ENCODE results near the gene GNAI3.
A peak's percentile ranks its signal among the peaks of the same experiment; 100 is the strongest.

Gene GNAI3

GRCh38 chr1:109625601-109626560 lies 77.5 kb downstream of the GNAI3 start:
- DNase-seq = no peak
- Histone ChIP-seq H3K27ac (ENCODE audit: low read depth, low read length) (no peak overlapping the region), H3K36me3 (ENCODE audit: control insufficient read depth, insufficient read depth, low read length) (peaks cover 4% of the 10 kb centered on the region), H3K4me2 (ENCODE audit: low read length) (no peak overlapping the region), H2BK15ac (replicated peaks; ENCODE audit: low read depth) (no peak overlapping the region), H2AK5ac (ENCODE audit: low read length) (no peak overlapping the region), H4K5ac (ENCODE audit: low read length) (no peak overlapping the region), H3K23ac (ENCODE audit: low read length) (no peak overlapping the region), H3K79me1 (ENCODE audit: low read length) (peaks cover 22% of the 10 kb centered on the region), H3K4ac (ENCODE audit: low read depth, low read length) (no peak overlapping the region), H3K56ac (ENCODE audit: low read length) (no peak overlapping the region), H2BK5ac (ENCODE audit: low read length) (no peak overlapping the region), H3K18ac (ENCODE audit: low read length) (no peak overlapping the region), H4K8ac (ENCODE audit: low read depth, low read length) (no peak overlapping the region), H3K4me3 (ENCODE audit: low read length) (no peak overlapping the region), H3K9ac (ENCODE audit: low read length) (no peak overlapping the region), H3K79me2 (ENCODE audit: control insufficient read depth, insufficient read depth, low read length) (peaks cover 27% of the 10 kb centered on the region), H3K4me1 (ENCODE audit: control insufficient read depth, low read depth, low read length) (no peaks in the 10 kb centered on the region), H3K27me3 (ENCODE audit: insufficient read depth, low read length, poor library complexity) (no peaks in the 10 kb centered on the region), H2BK120ac (ENCODE audit: low read depth, low read length) (no peak overlapping the region)
- WGBS (ENCODE audit: extremely low coverage, insufficient coverage, low lambda C conversion rate) = no CpG with 5 or more reads among the region's 32 CpGs

GRCh38 chr1:109626682-109627408 lies 78.4 kb downstream of the GNAI3 start:
- H4K5ac ChIP-seq (ENCODE audit: low read length) = no peak overlapping the region
- H2AK5ac ChIP-seq (ENCODE audit: low read length) = no peak overlapping the region
- peaks cover 19% of the 10 kb centered on the region for H3K79me2 ChIP-seq (ENCODE audit: control insufficient read depth, insufficient read depth, low read length)
- WGBS (ENCODE audit: extremely low coverage, insufficient coverage, low lambda C conversion rate) = no CpG with 5 or more reads among the region's 21 CpGs
- H3K4me1 ChIP-seq (ENCODE audit: control insufficient read depth, low read depth, low read length) = no peaks in the 10 kb centered on the region
- H3K27ac ChIP-seq (ENCODE audit: low read depth, low read length) = no peak overlapping the region
- H2BK5ac ChIP-seq (ENCODE audit: low read length) = no peak overlapping the region
- no peak overlapping the region for H3K4ac ChIP-seq (ENCODE audit: low read depth, low read length)
- no peak overlapping the region for H3K56ac ChIP-seq (ENCODE audit: low read length)
- no peak overlapping the region for H2BK15ac ChIP-seq (replicated peaks; ENCODE audit: low read depth)
- peaks cover 6% of the 10 kb centered on the region for H3K36me3 ChIP-seq (ENCODE audit: control insufficient read depth, insufficient read depth, low read length)
- no peaks in the 10 kb centered on the region for H3K27me3 ChIP-seq (ENCODE audit: insufficient read depth, low read length, poor library complexity)
- H4K8ac ChIP-seq (ENCODE audit: low read depth, low read length) = no peak overlapping the region
- H3K9ac ChIP-seq (ENCODE audit: low read length) = no peak overlapping the region
- H3K4me2 ChIP-seq (ENCODE audit: low read length) = no peak overlapping the region
- no peak overlapping the region for H3K18ac ChIP-seq (ENCODE audit: low read length)
- peaks cover 16% of the 10 kb centered on the region for H3K79me1 ChIP-seq (ENCODE audit: low read length)
- no peak overlapping the region for H3K23ac ChIP-seq (ENCODE audit: low read length)
- no peak overlapping the region for H2BK120ac ChIP-seq (ENCODE audit: low read depth, low read length)
- no peak for DNase-seq
- H3K4me3 ChIP-seq (ENCODE audit: low read length) = no peak overlapping the region

- H3K56ac ChIP-seq (ENCODE audit: low read length) = no peak overlapping the region
Measured at GRCh38 chr1:109627692-109628399, 79.4 kb downstream of the GNAI3 start.

GRCh38 chr1:109628540-109629321 lies 80.3 kb downstream of the GNAI3 start:
- Histone ChIP-seq H3K79me2 (ENCODE audit: control insufficient read depth, insufficient read depth, low read length) (peaks cover 2% of the 10 kb centered on the region), H3K23ac (ENCODE audit: low read length) (no peak overlapping the region), H3K36me3 (ENCODE audit: control insufficient read depth, insufficient read depth, low read length) (peaks cover 6% of the 10 kb centered on the region), H4K5ac (ENCODE audit: low read length) (no peak overlapping the region), H3K27me3 (ENCODE audit: insufficient read depth, low read length, poor library complexity) (no peaks in the 10 kb centered on the region), H3K18ac (ENCODE audit: low read length) (no peak overlapping the region), H3K79me1 (ENCODE audit: low read length) (peaks cover 4% of the 10 kb centered on the region), H2BK120ac (ENCODE audit: low read depth, low read length) (no peak overlapping the region), H2BK5ac (ENCODE audit: low read length) (no peak overlapping the region), H3K56ac (ENCODE audit: low read length) (no peak overlapping the region), H2BK15ac (replicated peaks; ENCODE audit: low read depth) (no peak overlapping the region), H3K4me1 (ENCODE audit: control insufficient read depth, low read depth, low read length) (no peaks in the 10 kb centered on the region), H3K4me2 (ENCODE audit: low read length) (no peak overlapping the region), H2AK5ac (ENCODE audit: low read length) (no peak overlapping the region), H4K8ac (ENCODE audit: low read depth, low read length) (no peak overlapping the region), H3K9ac (ENCODE audit: low read length) (no peak overlapping the region), H3K4ac (ENCODE audit: low read depth, low read length) (no peak overlapping the region), H3K4me3 (ENCODE audit: low read length) (no peak overlapping the region), H3K27ac (ENCODE audit: low read depth, low read length) (no peak overlapping the region)
- WGBS (ENCODE audit: extremely low coverage, insufficient coverage, low lambda C conversion rate) = no CpG with 5 or more reads among the region's 23 CpGs
- DNase-seq = peak; percentile 66

More at GRCh38 chr1:109627692-109628399, 79.4 kb downstream of the GNAI3 start:
- no peak overlapping the region for H4K8ac ChIP-seq (ENCODE audit: low read depth, low read length)
- no peak overlapping the region for H3K23ac ChIP-seq (ENCODE audit: low read length)
- H3K4me1 ChIP-seq (ENCODE audit: control insufficient read depth, low read depth, low read length) = no peaks in the 10 kb centered on the region
- H3K4ac ChIP-seq (ENCODE audit: low read depth, low read length) = no peak overlapping the region
- WGBS (ENCODE audit: extremely low coverage, insufficient coverage, low lambda C conversion rate) = no CpG with 5 or more reads among the region's 23 CpGs
- H3K9ac ChIP-seq (ENCODE audit: low read length) = no peak overlapping the region
- H3K36me3 ChIP-seq (ENCODE audit: control insufficient read depth, insufficient read depth, low read length) = peaks cover 6% of the 10 kb centered on the region
- H3K27me3 ChIP-seq (ENCODE audit: insufficient read depth, low read length, poor library complexity) = no peaks in the 10 kb centered on the region
- H2BK5ac ChIP-seq (ENCODE audit: low read length) = no peak overlapping the region
- H3K27ac ChIP-seq (ENCODE audit: low read depth, low read length) = no peak overlapping the region
- H2BK120ac ChIP-seq (ENCODE audit: low read depth, low read length) = no peak overlapping the region
- no peak overlapping the region for H3K18ac ChIP-seq (ENCODE audit: low read length)
- H3K79me1 ChIP-seq (ENCODE audit: low read length) = peaks cover 8% of the 10 kb centered on the region
- no peak overlapping the region for H2BK15ac ChIP-seq (replicated peaks; ENCODE audit: low read depth)
- no peak overlapping the region for H3K4me3 ChIP-seq (ENCODE audit: low read length)
- H3K4me2 ChIP-seq (ENCODE audit: low read length) = no peak overlapping the region
- DNase-seq = no peak
- H4K5ac ChIP-seq (ENCODE audit: low read length) = no peak overlapping the region
- H3K79me2 ChIP-seq (ENCODE audit: control insufficient read depth, insufficient read depth, low read length) = peaks cover 9% of the 10 kb centered on the region
- H2AK5ac ChIP-seq (ENCODE audit: low read length) = no peak overlapping the region

GRCh38 chr1:109629372-109630030 lies 81.1 kb downstream of the GNAI3 start:
- no peak overlapping the region for H3K27ac ChIP-seq (ENCODE audit: low read depth, low read length)
- no peak overlapping the region for H2BK120ac ChIP-seq (ENCODE audit: low read depth, low read length)
- no peak overlapping the region for H3K18ac ChIP-seq (ENCODE audit: low read length)
- no peak overlapping the region for H3K4me2 ChIP-seq (ENCODE audit: low read length)
- no CpG with 5 or more reads among the region's 10 CpGs for WGBS (ENCODE audit: extremely low coverage, insufficient coverage, low lambda C conversion rate)
- H2BK5ac ChIP-seq (ENCODE audit: low read length) = no peak overlapping the region
- no peaks in the 10 kb centered on the region for H3K4me1 ChIP-seq (ENCODE audit: control insufficient read depth, low read depth, low read length)
- no peak overlapping the region for H2BK15ac ChIP-seq (replicated peaks; ENCODE audit: low read depth)
- H3K23ac ChIP-seq (ENCODE audit: low read length) = no peak overlapping the region
- peaks cover 6% of the 10 kb centered on the region for H3K36me3 ChIP-seq (ENCODE audit: control insufficient read depth, insufficient read depth, low read length)
- H4K8ac ChIP-seq (ENCODE audit: low read depth, low read length) = no peak overlapping the region
- H3K27me3 ChIP-seq (ENCODE audit: insufficient read depth, low read length, poor library complexity) = no peaks in the 10 kb centered on the region
- H3K56ac ChIP-seq (ENCODE audit: low read length) = no peak overlapping the region
- no peak overlapping the region for H3K9ac ChIP-seq (ENCODE audit: low read length)
- no peak for DNase-seq
- no peak overlapping the region for H4K5ac ChIP-seq (ENCODE audit: low read length)
- H3K79me2 ChIP-seq (ENCODE audit: control insufficient read depth, insufficient read depth, low read length) = no peaks in the 10 kb centered on the region
- peaks cover 4% of the 10 kb centered on the region for H3K79me1 ChIP-seq (ENCODE audit: low read length)
- H3K4ac ChIP-seq (ENCODE audit: low read depth, low read length) = no peak overlapping the region
- no peak overlapping the region for H2AK5ac ChIP-seq (ENCODE audit: low read length)
- no peak overlapping the region for H3K4me3 ChIP-seq (ENCODE audit: low read length)
